Keratinocyte (primary cell): ENCODE data around the gene COQ10B.

Experiments used
- EZH2 ChIP-seq: IDR thresholded peaks from one replicate; pipeline ENCODE4 v1.6.1; 2012; ENCODE audit warnings: inconsistent platforms, mild to moderate bottlenecking, low read length, moderate library complexity
- TF ChIP-seq, protein P1 (sequence below), 3 experiments: IDR thresholded peaks in 1 of 3; conservative IDR thresholded peaks in 1 of 3; optimal IDR thresholded peaks in 1 of 3; 2 replicates in 2 of 3; 3 replicates in 1 of 3; pipeline versions ENCODE3 to v1.5.1; 2011; ENCODE audit warnings: low read length in 3 of 3, mild to moderate bottlenecking in 3 of 3, moderate library complexity in 2 of 3, control low read depth in 1 of 3, inconsistent platforms in 1 of 3; ENCODE audit not compliant: insufficient read depth in 2 of 3; ENCODE audit errors: extremely low read depth in 1 of 3

DNA sequence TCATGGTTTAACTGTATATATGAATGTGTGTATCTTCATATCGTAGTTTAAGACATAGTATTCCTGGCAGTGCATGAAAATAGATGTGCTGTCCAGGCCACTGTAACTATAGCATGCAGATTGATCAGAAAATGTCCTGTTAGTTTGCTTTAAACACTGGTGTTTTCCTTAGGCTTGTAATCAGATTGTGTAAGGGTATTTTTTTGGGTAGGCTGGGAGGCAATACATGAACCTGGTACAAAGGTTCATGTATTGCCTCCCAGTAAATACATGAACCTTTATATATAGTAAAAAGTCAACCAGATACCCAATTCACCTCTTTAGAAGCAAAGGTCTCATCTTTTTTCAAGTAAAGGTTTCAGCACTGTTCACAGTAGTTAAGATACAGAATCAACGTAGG is 1.6 kb downstream of the COQ10B start:
- TF ChIP-seq, protein P1, sequence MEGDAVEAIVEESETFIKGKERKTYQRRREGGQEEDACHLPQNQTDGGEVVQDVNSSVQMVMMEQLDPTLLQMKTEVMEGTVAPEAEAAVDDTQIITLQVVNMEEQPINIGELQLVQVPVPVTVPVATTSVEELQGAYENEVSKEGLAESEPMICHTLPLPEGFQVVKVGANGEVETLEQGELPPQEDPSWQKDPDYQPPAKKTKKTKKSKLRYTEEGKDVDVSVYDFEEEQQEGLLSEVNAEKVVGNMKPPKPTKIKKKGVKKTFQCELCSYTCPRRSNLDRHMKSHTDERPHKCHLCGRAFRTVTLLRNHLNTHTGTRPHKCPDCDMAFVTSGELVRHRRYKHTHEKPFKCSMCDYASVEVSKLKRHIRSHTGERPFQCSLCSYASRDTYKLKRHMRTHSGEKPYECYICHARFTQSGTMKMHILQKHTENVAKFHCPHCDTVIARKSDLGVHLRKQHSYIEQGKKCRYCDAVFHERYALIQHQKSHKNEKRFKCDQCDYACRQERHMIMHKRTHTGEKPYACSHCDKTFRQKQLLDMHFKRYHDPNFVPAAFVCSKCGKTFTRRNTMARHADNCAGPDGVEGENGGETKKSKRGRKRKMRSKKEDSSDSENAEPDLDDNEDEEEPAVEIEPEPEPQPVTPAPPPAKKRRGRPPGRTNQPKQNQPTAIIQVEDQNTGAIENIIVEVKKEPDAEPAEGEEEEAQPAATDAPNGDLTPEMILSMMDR (optimal IDR thresholded peaks at IDR 0.05 in 1 of 3, IDR thresholded peaks at IDR 0.05 in 1 of 3, conservative IDR thresholded peaks at IDR 0.05 in 1 of 3; ENCODE audit: extremely low read depth in 1 of 3, insufficient read depth in 2 of 3, low read length in 3 of 3): no peak
- no peak for TF ChIP-seq EZH2
